ENCODE measurements around the gene RAB11A. TPM values are rescaled to one million over a fixed set of nuclear protein-coding genes. Genes with fewer than 3 reads are reported as not detected.

The RAB11A gene
- total RNA-seq, 4 donors from 2014 or later: 25.5 to 322 (median 134) TPM

DNA sequence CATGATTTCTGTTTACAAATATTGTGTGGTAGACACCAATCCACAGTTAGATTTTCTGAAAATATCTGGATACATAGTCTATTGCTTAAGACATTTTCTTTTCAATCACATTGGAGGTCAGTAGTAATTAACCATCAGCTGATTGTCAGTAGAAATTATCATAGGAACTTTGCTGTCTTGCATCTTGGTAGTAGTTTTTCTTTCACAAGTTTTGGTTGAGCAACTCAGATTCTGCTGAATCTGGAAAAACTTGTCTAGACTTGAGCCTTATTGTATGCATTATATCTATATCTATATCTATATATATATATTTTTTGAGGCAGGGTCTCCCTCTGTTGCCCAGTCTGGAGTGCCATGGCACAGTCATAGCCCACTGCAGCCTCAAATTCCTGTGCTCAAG, 4.0 kb downstream of the RAB11A start:
- TF ChIP-seq, protein P1, sequence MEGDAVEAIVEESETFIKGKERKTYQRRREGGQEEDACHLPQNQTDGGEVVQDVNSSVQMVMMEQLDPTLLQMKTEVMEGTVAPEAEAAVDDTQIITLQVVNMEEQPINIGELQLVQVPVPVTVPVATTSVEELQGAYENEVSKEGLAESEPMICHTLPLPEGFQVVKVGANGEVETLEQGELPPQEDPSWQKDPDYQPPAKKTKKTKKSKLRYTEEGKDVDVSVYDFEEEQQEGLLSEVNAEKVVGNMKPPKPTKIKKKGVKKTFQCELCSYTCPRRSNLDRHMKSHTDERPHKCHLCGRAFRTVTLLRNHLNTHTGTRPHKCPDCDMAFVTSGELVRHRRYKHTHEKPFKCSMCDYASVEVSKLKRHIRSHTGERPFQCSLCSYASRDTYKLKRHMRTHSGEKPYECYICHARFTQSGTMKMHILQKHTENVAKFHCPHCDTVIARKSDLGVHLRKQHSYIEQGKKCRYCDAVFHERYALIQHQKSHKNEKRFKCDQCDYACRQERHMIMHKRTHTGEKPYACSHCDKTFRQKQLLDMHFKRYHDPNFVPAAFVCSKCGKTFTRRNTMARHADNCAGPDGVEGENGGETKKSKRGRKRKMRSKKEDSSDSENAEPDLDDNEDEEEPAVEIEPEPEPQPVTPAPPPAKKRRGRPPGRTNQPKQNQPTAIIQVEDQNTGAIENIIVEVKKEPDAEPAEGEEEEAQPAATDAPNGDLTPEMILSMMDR (IDR thresholded peaks at IDR 0.05): no peak
- no peak for TF ChIP-seq POLR2A (IDR thresholded peaks at IDR 0.05)
- TF ChIP-seq EP300 (IDR thresholded peaks at IDR 0.05; ENCODE audit: low read depth): no peak
- no peak for TF ChIP-seq POLR2AphosphoS5 (IDR thresholded peaks at IDR 0.05)
- intact Hi-C loops (cut with DNase I; ENCODE audit: low total_unique reads) (no loop called here), in situ Hi-C loops (cut with MboI; ENCODE audit: low pct_ligation_motif_present in 1 of 4, low pct_unique_long_range_greater_than_20kb in 1 of 4, low sequenced_read_pairs in 3 of 4) (loop anchor here in 1 of 4 donors (25.0 kb wide), 1 partner anchor 236 kb away; no protein-coding TSS in a partner anchor)
- H3K36me3 ChIP-seq: peaks cover 0 to 14% (median 4%) of the 10 kb centered on the region in 4 donors
- H3K27me3 ChIP-seq: no peaks in the 10 kb centered on the region
- DNase-seq: no peak
- peaks cover 0 to 41% (median 11%) of the 10 kb centered on the region in 4 donors for H3K4me1 ChIP-seq
- no peaks in the 10 kb centered on the region for H3K9me3 ChIP-seq
- H3K27ac ChIP-seq: peak overlapping the region in 1 of 4 donors; percentile 15
- no peak overlapping the region for H3K4me3 ChIP-seq

DNA sequence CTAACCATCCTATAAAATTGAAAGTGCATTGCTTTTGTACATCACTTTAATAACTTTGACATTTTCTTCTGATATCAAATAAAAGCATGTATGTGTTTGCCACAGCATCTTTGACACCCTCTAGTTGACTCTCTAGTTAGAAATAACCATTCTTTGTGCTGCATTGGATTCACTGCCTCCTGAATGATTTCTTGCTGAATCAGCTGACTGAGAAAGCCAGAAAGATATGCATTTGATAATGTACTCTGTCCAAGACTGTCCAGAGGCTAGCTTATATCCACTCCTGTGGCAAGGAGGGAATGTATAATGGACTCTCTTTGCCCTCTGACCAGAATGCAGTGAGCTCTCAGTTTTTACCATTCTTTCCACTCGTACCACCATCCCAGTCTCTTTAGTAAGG, 6.2 kb downstream of the RAB11A start:
- Histone ChIP-seq H3K36me3 (peaks cover 0 to 35% (median 15%) of the 10 kb centered on the region in 4 donors), H3K4me1 (peaks cover 0 to 36% (median 11%) of the 10 kb centered on the region in 4 donors), H3K4me3 (no peak overlapping the region), H3K9me3 (no peaks in the 10 kb centered on the region), H3K27me3 (no peaks in the 10 kb centered on the region), H3K27ac (no peak overlapping the region)
- in situ Hi-C loops (cut with MboI; ENCODE audit: low pct_ligation_motif_present in 1 of 4, low pct_unique_long_range_greater_than_20kb in 1 of 4, low sequenced_read_pairs in 3 of 4): no loop called here
- DNase-seq: no peak
- intact Hi-C loops (cut with DNase I; ENCODE audit: low total_unique reads): no loop called here
- TF ChIP-seq POLR2AphosphoS5 (IDR thresholded peaks at IDR 0.05): no peak
- no peak for TF ChIP-seq EP300 (IDR thresholded peaks at IDR 0.05; ENCODE audit: low read depth)
- TF ChIP-seq, protein P1 (IDR thresholded peaks at IDR 0.05): no peak
- TF ChIP-seq POLR2A (IDR thresholded peaks at IDR 0.05): no peak
- 96 to 100% methylated on average over 1 of the region's 1 CpG for WGBS, 2 donors (ENCODE audit: low coverage in 1 of 2)

DNA sequence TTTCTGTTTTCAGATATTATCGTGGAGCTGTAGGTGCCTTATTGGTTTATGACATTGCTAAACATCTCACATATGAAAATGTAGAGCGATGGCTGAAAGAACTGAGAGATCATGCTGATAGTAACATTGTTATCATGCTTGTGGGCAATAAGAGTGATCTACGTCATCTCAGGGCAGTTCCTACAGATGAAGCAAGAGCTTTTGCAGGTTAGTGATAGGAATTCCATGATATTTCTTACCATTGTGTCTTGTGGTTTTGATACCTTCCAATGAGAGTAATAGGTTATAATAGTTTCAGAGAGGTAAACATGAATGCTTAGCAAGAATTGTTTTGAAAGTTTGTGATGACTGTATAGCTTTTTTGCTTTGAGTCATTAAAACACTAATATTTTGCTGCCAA, 8.5 kb downstream of the RAB11A start:
- Histone ChIP-seq H3K27me3 (no peaks in the 10 kb centered on the region), H3K4me1 (peaks cover 0 to 21% (median 0%) of the 10 kb centered on the region in 4 donors), H3K36me3 (peaks cover 0 to 42% (median 15%) of the 10 kb centered on the region in 4 donors), H3K27ac (no peak overlapping the region), H3K9me3 (no peaks in the 10 kb centered on the region), H3K4me3 (no peak overlapping the region)
- intact Hi-C loops (cut with DNase I; ENCODE audit: low total_unique reads): no loop called here
- in situ Hi-C loops (cut with MboI; ENCODE audit: low pct_ligation_motif_present in 1 of 4, low pct_unique_long_range_greater_than_20kb in 1 of 4, low sequenced_read_pairs in 3 of 4): no loop called here
- TF ChIP-seq EP300 (IDR thresholded peaks at IDR 0.05; ENCODE audit: low read depth) (no peak), POLR2AphosphoS5 (IDR thresholded peaks at IDR 0.05) (no peak), POLR2A (IDR thresholded peaks at IDR 0.05) (no peak)
- TF ChIP-seq, protein P1 (IDR thresholded peaks at IDR 0.05): no peak
- 86 to 91% methylated on average over 2 to 3 of the region's 3 CpGs for WGBS, 2 donors (ENCODE audit: low coverage in 1 of 2)
- no peak for DNase-seq

DNA sequence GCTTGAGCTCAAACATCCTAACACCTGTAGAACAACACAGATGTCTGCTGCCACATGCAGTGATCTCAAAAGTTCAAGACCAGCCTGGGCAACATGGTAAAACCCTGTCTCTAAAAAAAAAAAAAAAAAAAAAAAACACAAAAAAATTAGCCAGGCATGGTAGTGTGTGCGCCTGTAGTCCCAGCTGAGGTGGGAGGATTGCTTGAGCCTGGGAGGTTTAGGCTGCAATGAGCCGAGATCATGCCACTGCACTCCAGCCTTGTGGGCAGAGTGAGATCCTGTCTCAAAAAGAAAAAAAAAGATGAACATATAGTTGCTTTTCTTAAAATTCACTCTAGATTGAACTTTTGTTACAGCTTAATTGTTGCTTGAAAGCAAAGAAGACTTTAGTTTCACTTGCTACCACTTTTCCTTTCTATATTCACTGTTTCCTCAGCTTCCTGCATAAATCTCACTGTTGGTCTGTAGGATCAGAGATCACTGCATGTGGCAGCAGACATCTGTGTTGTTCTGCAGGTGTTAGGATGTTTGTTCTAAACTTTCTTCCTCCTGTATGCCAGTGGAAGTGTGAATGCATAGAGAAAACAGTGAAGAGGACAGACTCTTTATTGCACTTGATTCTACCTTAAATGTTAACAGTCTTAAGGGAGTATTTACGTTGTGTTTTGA, 12.6 kb downstream of the RAB11A start:
- Histone ChIP-seq H3K9me3 (no peaks in the 10 kb centered on the region), H3K27ac (no peak overlapping the region), H3K4me3 (no peak overlapping the region), H3K27me3 (no peaks in the 10 kb centered on the region), H3K4me1 (peaks cover 0 to 12% (median 1%) of the 10 kb centered on the region in 4 donors), H3K36me3 (peaks cover 0 to 61% (median 23%) of the 10 kb centered on the region in 4 donors)
- intact Hi-C loops (cut with DNase I; ENCODE audit: low total_unique reads): no loop called here
- WGBS, 2 donors (ENCODE audit: low coverage in 1 of 2): 68 to 91% methylated on average over 3 of the region's 3 CpGs
- TF ChIP-seq EP300 (IDR thresholded peaks at IDR 0.05; ENCODE audit: low read depth) (no peak), POLR2AphosphoS5 (IDR thresholded peaks at IDR 0.05) (no peak), POLR2A (IDR thresholded peaks at IDR 0.05) (no peak)
- TF ChIP-seq, protein P1 (IDR thresholded peaks at IDR 0.05): no peak
- DNase-seq: no peak
- in situ Hi-C loops (cut with MboI; ENCODE audit: low pct_ligation_motif_present in 1 of 4, low pct_unique_long_range_greater_than_20kb in 1 of 4, low sequenced_read_pairs in 3 of 4): no loop called here

All from transverse colon (tissue), 4 donors.